ENCODE measurements around the gene RPP25L.

RPP25L gene

DNA sequence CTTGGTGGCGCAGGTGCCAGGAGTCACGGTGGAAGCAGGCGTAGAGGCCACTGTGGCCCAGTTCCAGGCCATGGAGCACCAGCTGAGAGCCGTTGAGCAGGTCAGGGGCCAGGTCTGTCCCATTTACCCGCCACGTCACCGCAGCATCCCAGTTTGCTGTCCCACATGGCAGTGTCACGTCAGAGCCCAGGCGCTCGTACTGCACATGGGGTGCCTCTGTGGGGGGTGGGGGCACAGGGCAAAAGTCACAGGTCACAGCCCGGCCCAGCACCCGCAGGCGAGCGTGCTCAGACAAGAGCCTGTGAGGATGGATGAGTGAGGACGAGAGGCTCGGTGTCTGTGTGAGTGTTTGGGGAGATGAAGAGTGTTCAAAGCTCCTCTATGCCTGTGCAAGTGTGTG lies 47.3 kb downstream of the RPP25L start:
- no peak overlapping the region for H3K27ac ChIP-seq
- no peak for DNase-seq (ENCODE audit: low spot score)
- CTCF ChIA-PET, result interaction anchor here (0.7 to 3.0 kb wide), 3 partner anchors 17 to 161 kb away, joined by 3 to 8 read pairs (median 3); no protein-coding TSS in a partner anchor
- POLR2A ChIA-PET (ENCODE audit: low non-redundant PET), result no interaction called here
- TF ChIP-seq, protein P1, sequence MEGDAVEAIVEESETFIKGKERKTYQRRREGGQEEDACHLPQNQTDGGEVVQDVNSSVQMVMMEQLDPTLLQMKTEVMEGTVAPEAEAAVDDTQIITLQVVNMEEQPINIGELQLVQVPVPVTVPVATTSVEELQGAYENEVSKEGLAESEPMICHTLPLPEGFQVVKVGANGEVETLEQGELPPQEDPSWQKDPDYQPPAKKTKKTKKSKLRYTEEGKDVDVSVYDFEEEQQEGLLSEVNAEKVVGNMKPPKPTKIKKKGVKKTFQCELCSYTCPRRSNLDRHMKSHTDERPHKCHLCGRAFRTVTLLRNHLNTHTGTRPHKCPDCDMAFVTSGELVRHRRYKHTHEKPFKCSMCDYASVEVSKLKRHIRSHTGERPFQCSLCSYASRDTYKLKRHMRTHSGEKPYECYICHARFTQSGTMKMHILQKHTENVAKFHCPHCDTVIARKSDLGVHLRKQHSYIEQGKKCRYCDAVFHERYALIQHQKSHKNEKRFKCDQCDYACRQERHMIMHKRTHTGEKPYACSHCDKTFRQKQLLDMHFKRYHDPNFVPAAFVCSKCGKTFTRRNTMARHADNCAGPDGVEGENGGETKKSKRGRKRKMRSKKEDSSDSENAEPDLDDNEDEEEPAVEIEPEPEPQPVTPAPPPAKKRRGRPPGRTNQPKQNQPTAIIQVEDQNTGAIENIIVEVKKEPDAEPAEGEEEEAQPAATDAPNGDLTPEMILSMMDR (conservative IDR thresholded peaks at IDR 0.05; ENCODE audit: low read depth), result no peak

DNA sequence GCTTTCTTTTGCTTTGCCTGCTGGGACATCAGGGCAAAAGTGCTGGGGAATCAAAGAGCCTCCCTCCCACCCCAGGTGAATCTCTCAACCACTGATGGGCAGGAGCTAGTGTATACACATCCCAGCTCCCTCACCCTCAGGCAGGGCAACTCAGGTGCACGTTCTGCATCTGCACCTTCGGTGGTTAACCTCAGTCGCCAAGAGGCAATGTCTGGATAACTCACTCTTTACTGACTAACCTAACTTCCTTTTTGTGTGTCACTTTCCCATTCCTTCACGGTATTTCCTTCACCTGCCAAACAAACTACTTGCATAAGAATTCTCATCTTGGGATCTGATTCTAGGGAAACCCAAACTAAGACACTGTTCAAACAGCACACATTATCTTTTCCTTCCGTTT lies 48.6 kb downstream of the RPP25L start:
- TF ChIP-seq, protein P1 (conservative IDR thresholded peaks at IDR 0.05; ENCODE audit: low read depth), result no peak
- no peak overlapping the region for H3K27ac ChIP-seq
- POLR2A ChIA-PET (ENCODE audit: low non-redundant PET), result no interaction called here
- CTCF ChIA-PET, result interaction anchor here (1.9 to 3.0 kb wide), 2 partner anchors 16 to 29 kb away, joined by 8 to 9 read pairs; no protein-coding TSS in a partner anchor
- no peak for DNase-seq (ENCODE audit: low spot score)

DNA sequence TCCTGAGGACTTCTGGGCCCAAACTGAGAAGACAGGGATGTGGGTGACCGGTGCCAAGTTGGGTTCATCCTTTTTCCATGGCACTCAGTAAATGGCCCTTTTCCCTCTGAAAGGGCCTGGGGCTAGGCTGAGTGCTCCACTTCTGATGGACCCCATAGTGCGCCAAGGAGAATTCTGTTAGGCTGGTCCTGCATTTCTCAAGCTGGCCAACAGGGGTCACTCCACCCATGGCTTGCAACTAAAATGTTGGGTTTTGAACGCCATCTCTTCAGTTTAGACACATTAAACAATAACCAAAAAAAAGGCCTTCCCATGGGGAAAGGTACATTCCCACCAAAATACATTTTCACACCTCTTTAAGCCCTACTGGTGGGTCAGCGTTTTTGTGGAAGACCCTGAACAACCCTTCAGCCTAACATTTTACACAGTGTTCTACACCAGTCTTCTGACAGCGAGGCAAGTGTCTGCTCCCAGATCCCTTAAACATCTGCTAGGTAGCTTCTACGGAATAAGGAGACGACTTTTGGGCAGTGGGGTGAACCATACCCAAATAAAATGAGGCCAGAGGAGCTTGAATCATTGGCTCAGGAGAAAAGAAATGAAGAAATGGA lies 49.7 kb downstream of the RPP25L start:
- POLR2A ChIA-PET (ENCODE audit: low non-redundant PET), result no interaction called here
- TF ChIP-seq, protein P1 (conservative IDR thresholded peaks at IDR 0.05; ENCODE audit: low read depth), result no peak; the same call in 1 of the 2 replicates
- no peak overlapping the region for H3K27ac ChIP-seq
- CTCF ChIA-PET, result interaction anchor here (0.7 to 3.0 kb wide), 4 partner anchors 14 to 79 kb away, joined by 3 to 9 read pairs (median 6); no protein-coding TSS in a partner anchor
- DNase-seq (ENCODE audit: low spot score), result no peak

DNA sequence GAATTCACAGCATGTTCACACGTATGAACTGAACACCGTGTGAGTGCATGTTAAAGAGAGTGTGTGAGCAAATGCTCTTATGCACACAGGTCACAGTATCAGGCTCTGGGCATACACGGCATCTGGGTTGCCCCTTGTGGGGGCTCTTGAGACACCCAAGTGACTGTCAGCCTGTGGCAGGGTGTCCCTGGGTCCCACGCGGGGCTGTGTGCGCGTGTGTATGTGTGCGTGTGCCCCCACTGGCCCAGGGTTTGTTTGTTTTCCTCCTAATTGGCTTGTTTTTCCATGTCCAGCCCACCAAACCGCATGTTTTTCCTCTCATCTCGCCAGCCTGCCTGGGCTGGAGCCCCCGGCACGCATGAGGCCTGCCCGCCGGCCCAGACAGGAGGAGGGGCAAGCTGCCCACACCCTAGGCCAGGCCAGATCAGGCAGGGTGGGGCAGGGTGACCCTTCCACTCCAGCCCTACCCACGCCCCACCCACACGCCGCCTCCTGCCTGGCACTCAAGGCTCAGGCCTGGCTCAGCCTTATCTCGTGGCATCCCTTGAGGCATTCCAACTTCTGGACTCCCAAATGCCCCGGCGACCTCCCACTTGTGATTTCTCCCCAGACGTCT lies 51.2 kb downstream of the RPP25L start:
- TF ChIP-seq, protein P1 (conservative IDR thresholded peaks at IDR 0.05; ENCODE audit: low read depth), result no peak
- peak overlapping the region; percentile 66 for H3K27ac ChIP-seq
- no peak for DNase-seq (ENCODE audit: low spot score)
- CTCF ChIA-PET, result interaction anchor here (0.6 to 0.9 kb wide), 2 partner anchors 10 to 54 kb away, joined by 3 to 4 read pairs; no protein-coding TSS in a partner anchor
- POLR2A ChIA-PET (ENCODE audit: low non-redundant PET), result no interaction called here
